ENCODE results near the gene CCDC187. TPM values are rescaled to one million over a fixed set of nuclear protein-coding genes. Genes with fewer than 3 reads are reported as not detected.

CCDC187 gene
- total RNA-seq, 1 experiment from 2014 or later = not detected

- Mint-ChIP-seq H3K4me1 (ENCODE audit: insufficient read depth, unreplicated experiment) (peaks cover 22% of the 10 kb centered on the region), H3K27ac (ENCODE audit: low read depth, unreplicated experiment) (no peak overlapping the region), H3K4me3 (ENCODE audit: unreplicated experiment) (no peak overlapping the region), H3K36me3 (ENCODE audit: insufficient read depth, unreplicated experiment) (peaks cover 5% of the 10 kb centered on the region), H3K9me3 (ENCODE audit: unreplicated experiment) (no peaks in the 10 kb centered on the region), H3K27me3 (ENCODE audit: insufficient read depth, unreplicated experiment) (no peaks in the 10 kb centered on the region)
- BruUV-seq (replicated peaks) = no TSS peak
- intact Hi-C loops (cut with micrococcal nuclease) = no loop called here
- no peak for TF ChIP-seq CTCF (IDR thresholded peaks at IDR 0.05; ENCODE audit: unreplicated experiment)
- no peak for DNase-seq (ENCODE audit: unreplicated experiment)
- ChIA-PET POLR2A (no interaction called here), CTCF (interaction anchor here (0.6 to 1.6 kb wide), 2 partner anchors 15 to 345 kb away, joined by 3 to 5 read pairs; no protein-coding TSS in a partner anchor)
These were observed 62.4 kb downstream of the CCDC187 start for GRCh38 chr9:136241542-136241941.

DNA sequence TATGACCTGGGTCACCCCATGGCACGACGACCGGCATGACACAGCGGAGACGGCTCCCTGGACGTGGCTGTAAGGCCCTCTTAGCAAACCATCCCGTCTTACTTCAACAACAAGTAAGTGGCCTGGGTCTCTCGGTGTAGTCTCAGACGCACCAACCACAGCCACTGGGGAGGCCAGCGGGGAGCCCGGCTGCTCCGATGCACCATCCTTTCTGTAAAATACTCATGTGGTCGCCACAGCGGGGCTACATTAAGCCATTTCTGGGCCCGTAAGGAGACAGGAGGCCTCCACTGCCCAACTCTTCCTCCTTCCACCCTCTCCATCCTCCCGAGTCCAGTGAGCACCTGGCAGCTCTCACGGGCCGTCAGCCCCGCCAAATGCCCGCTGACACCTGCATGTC lies 63.0 kb downstream of the CCDC187 start:
- Mint-ChIP-seq H3K36me3 (ENCODE audit: insufficient read depth, unreplicated experiment) (peaks cover 8% of the 10 kb centered on the region), H3K4me3 (ENCODE audit: unreplicated experiment) (no peak overlapping the region), H3K27me3 (ENCODE audit: insufficient read depth, unreplicated experiment) (no peaks in the 10 kb centered on the region), H3K9me3 (ENCODE audit: unreplicated experiment) (no peaks in the 10 kb centered on the region), H3K4me1 (ENCODE audit: insufficient read depth, unreplicated experiment) (peaks cover 22% of the 10 kb centered on the region), H3K27ac (ENCODE audit: low read depth, unreplicated experiment) (no peak overlapping the region)
- BruUV-seq (replicated peaks) = no TSS peak
- DNase-seq (ENCODE audit: unreplicated experiment) = no peak
- intact Hi-C loops (cut with micrococcal nuclease) = no loop called here
- CTCF ChIA-PET = interaction anchor here (1.5 kb wide), 1 partner anchor 15 kb away, joined by 3 read pairs; no protein-coding TSS in a partner anchor
- POLR2A ChIA-PET = no interaction called here
- TF ChIP-seq CTCF (IDR thresholded peaks at IDR 0.05; ENCODE audit: unreplicated experiment) = no peak

DNA sequence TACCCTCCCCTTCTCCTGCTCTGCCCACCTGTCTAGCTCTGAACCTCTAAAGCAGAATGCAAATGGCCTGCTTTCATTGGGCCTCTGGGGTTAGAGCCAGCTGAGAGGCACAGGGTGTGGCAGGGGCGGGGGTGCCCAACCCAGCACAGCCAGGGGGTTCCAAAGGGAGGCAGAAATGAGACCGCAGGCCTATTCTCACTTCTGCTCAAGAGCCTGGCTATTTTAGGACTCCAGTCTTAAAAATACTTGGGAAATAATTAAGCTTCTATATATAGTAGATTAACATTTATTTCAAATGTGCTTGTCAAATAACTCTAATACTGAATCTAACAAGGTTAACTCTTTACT lies 63.9 kb downstream of the CCDC187 start:
- intact Hi-C loops (cut with micrococcal nuclease) = no loop called here
- peaks cover 21% of the 10 kb centered on the region for H3K4me1 Mint-ChIP-seq (ENCODE audit: insufficient read depth, unreplicated experiment)
- no peak for DNase-seq (ENCODE audit: unreplicated experiment)
- no peak overlapping the region for H3K4me3 Mint-ChIP-seq (ENCODE audit: unreplicated experiment)
- ChIA-PET POLR2A (no interaction called here), CTCF (interaction anchor here (1.5 kb wide), 1 partner anchor 14 kb away, joined by 3 read pairs; no protein-coding TSS in a partner anchor)
- TF ChIP-seq CTCF (IDR thresholded peaks at IDR 0.05; ENCODE audit: unreplicated experiment) = no peak
- no peaks in the 10 kb centered on the region for H3K9me3 Mint-ChIP-seq (ENCODE audit: unreplicated experiment)
- peaks cover 16% of the 10 kb centered on the region for H3K36me3 Mint-ChIP-seq (ENCODE audit: insufficient read depth, unreplicated experiment)
- no TSS peak for BruUV-seq (replicated peaks)
- no peaks in the 10 kb centered on the region for H3K27me3 Mint-ChIP-seq (ENCODE audit: insufficient read depth, unreplicated experiment)
- no peak overlapping the region for H3K27ac Mint-ChIP-seq (ENCODE audit: low read depth, unreplicated experiment)

GRCh38 chr9:136239135-136239982 lies 64.5 kb downstream of the CCDC187 start:
- no peak overlapping the region for H3K27ac Mint-ChIP-seq (ENCODE audit: low read depth, unreplicated experiment)
- ChIA-PET POLR2A (no interaction called here), CTCF (interaction anchor here (1.5 kb wide), 1 partner anchor 13 kb away, joined by 3 read pairs; no protein-coding TSS in a partner anchor)
- H3K4me1 Mint-ChIP-seq (ENCODE audit: insufficient read depth, unreplicated experiment) = peaks cover 16% of the 10 kb centered on the region
- no peak for DNase-seq (ENCODE audit: unreplicated experiment)
- intact Hi-C loops (cut with micrococcal nuclease) = no loop called here
- no peaks in the 10 kb centered on the region for H3K27me3 Mint-ChIP-seq (ENCODE audit: insufficient read depth, unreplicated experiment)
- TF ChIP-seq CTCF (IDR thresholded peaks at IDR 0.05; ENCODE audit: unreplicated experiment) = no peak
- H3K4me3 Mint-ChIP-seq (ENCODE audit: unreplicated experiment) = no peak overlapping the region
- H3K36me3 Mint-ChIP-seq (ENCODE audit: insufficient read depth, unreplicated experiment) = peaks cover 18% of the 10 kb centered on the region
- no TSS peak for BruUV-seq (replicated peaks)
- H3K9me3 Mint-ChIP-seq (ENCODE audit: unreplicated experiment) = no peaks in the 10 kb centered on the region

All from MCF 10A (cell line).